ENCODE data around the gene HSDL1. TPM values are rescaled to one million over a fixed set of nuclear protein-coding genes. Genes with fewer than 3 reads are reported as not detected.

Gene HSDL1
- total and polyA plus RNA-seq, 2 of the 8 experiments (the other 6 are each of a cell fraction or from before 2014, with no cell fraction given), result 25.0 to 55.7 TPM

GRCh38 chr16:84111525-84111924 is 33.5 kb downstream of the HSDL1 start (continued):
- TF ChIP-seq ATF2 (IDR thresholded peaks at IDR 0.05; ENCODE audit: low read length) (no peak), CEBPB (IDR thresholded peaks at IDR 0.05; ENCODE audit: low read depth, low read length) (no peak), YY1 (IDR thresholded peaks at IDR 0.05; ENCODE audit: low read depth, low read length) (no peak)
- TF ChIP-seq, protein P1, sequence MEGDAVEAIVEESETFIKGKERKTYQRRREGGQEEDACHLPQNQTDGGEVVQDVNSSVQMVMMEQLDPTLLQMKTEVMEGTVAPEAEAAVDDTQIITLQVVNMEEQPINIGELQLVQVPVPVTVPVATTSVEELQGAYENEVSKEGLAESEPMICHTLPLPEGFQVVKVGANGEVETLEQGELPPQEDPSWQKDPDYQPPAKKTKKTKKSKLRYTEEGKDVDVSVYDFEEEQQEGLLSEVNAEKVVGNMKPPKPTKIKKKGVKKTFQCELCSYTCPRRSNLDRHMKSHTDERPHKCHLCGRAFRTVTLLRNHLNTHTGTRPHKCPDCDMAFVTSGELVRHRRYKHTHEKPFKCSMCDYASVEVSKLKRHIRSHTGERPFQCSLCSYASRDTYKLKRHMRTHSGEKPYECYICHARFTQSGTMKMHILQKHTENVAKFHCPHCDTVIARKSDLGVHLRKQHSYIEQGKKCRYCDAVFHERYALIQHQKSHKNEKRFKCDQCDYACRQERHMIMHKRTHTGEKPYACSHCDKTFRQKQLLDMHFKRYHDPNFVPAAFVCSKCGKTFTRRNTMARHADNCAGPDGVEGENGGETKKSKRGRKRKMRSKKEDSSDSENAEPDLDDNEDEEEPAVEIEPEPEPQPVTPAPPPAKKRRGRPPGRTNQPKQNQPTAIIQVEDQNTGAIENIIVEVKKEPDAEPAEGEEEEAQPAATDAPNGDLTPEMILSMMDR (IDR thresholded peaks at IDR 0.05; ENCODE audit: control extremely low read depth in 1 of 3, insufficient read depth in 1 of 3, low read depth in 1 of 3, low read length in 3 of 3), result no peak
